Astrocyte of the cerebellum (primary cell): ENCODE data around the gene FZR1.

Experiments
- DNase-seq: peaks from one replicate; pipeline ENCODE4 v3.0.0-alpha.2; 2011; ENCODE audit warnings: low read depth
- H3K4me3 ChIP-seq: 2 replicates; pipeline ENCODE4 v1.5.1; 2011; ENCODE audit warnings: mild to moderate bottlenecking, low read depth, low read length, moderate library complexity
- in situ Hi-C: cut with HindIII; loops from 2 replicates; pipeline ENCODE4 v1.10.0; 2017; ENCODE audit warnings: low sequenced_read_pairs
- TF ChIP-seq, protein P1 (sequence below): IDR thresholded peaks from 2 replicates; pipeline ENCODE4 v1.5.1; 2012; ENCODE audit warnings: low read length, low read depth, moderate library complexity, mild to moderate bottlenecking; ENCODE audit errors: missing control alignments

Gene FZR1

DNA sequence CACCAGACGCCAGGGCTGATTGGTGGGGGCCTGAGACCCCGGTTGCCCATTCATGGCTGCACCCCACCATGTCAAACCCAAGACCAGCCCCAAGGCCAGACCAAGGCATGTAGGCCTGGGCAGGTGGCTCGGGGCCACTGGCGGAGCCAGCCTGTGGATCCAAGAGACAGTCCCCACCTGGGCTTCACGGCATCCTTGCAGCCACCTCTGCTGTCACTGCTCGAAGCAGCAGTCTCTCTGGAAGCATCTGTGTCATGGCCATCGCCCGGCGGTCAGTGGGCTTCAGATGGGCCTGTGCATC, 29.1 kb downstream of the FZR1 start:
- no peak overlapping the region for H3K4me3 ChIP-seq
- no peak for DNase-seq
- TF ChIP-seq, protein P1, sequence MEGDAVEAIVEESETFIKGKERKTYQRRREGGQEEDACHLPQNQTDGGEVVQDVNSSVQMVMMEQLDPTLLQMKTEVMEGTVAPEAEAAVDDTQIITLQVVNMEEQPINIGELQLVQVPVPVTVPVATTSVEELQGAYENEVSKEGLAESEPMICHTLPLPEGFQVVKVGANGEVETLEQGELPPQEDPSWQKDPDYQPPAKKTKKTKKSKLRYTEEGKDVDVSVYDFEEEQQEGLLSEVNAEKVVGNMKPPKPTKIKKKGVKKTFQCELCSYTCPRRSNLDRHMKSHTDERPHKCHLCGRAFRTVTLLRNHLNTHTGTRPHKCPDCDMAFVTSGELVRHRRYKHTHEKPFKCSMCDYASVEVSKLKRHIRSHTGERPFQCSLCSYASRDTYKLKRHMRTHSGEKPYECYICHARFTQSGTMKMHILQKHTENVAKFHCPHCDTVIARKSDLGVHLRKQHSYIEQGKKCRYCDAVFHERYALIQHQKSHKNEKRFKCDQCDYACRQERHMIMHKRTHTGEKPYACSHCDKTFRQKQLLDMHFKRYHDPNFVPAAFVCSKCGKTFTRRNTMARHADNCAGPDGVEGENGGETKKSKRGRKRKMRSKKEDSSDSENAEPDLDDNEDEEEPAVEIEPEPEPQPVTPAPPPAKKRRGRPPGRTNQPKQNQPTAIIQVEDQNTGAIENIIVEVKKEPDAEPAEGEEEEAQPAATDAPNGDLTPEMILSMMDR = no peak
- in situ Hi-C loops = loop anchor here (5.0 kb wide), 1 partner anchor 87 kb away; no protein-coding TSS in a partner anchor

DNA sequence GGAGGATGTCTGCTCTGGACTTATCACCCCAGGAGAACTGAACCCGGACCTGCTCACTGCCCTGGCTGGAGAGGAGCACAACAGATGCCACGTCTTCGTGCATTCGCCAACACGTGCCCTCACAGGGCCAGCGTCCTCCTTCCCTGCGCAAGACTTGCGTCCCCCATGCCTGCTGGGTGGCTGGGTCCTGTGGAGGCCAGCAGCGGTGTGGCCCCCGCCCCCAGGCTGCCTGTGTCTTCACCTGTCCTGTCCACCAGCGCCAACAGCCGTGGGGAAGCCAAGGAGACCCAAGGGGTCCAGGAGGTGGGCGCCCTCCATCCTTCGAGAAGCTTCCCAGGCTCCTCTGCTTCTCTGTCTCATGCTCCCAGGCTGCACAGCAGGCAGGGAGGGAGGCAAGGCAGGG, 29.5 kb downstream of the FZR1 start:
- TF ChIP-seq, protein P1 = no peak
- H3K4me3 ChIP-seq = no peak overlapping the region
- in situ Hi-C loops = loop anchor here (5.0 kb wide), 1 partner anchor 87 kb away; no protein-coding TSS in a partner anchor
- no peak for DNase-seq

DNA sequence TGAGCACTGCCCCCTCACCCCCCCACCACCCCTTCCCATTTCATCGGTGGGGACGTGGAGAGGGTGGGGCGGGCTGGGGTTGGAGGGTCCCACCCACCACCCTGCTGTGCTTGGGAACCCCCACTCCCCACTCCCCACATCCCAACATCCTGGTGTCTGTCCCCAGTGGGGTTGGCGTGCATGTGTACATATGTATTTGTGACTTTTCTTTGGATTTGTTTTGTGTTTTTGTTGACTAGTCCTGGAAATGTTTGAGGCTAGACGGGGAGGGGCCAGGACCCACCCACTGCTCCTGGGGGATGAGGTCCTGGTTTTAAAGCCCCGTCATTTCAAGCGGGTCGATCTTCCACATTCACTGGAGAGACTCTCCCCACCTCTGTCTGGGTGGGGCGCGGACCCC, 29.9 kb downstream of the FZR1 start:
- TF ChIP-seq, protein P1 = no peak

DNA sequence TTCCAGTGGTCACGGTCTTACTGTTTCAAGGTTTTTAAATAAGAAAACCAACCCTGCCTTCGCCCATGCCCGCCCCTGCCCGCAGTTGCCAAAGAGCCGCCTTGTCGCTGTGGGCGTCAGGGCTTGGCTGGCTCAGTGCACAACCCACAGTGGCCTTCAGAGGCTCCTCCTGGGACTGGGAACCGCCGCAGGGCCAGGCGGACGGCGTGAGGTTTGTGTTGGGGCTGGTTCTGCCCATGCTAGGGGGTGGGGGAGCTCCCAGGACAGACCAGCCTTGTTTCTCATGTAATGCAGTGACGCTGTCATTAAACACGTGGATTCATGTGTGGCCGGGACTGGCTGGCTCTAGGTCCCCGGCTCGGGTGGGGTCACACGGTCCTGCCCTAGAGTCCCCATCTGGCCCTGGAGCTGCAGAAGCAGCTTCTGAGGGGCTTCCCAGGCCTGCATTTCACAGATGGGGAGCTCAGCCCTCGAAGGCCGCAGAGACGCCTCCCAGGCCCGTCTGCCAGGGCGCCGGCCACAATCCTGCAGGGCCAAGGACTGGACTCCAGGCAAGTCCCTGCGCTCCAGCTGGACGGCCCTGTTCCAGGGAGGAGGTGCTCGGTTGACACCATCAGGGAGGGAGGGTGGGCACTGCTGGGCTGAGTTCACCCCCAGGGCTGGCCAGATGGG, 30.5 kb downstream of the FZR1 start:
- no peak overlapping the region for H3K4me3 ChIP-seq
- DNase-seq = no peak
- TF ChIP-seq, protein P1 = no peak
- in situ Hi-C loops = loop anchor here (5.0 kb wide), 1 partner anchor 86 kb away; no protein-coding TSS in a partner anchor

More for the DNA sequence above, 29.9 kb downstream of the FZR1 start:
- DNase-seq = no peak
- in situ Hi-C loops = loop anchor here (5.0 kb wide), 1 partner anchor 86 kb away; no protein-coding TSS in a partner anchor
- no peak overlapping the region for H3K4me3 ChIP-seq

DNA sequence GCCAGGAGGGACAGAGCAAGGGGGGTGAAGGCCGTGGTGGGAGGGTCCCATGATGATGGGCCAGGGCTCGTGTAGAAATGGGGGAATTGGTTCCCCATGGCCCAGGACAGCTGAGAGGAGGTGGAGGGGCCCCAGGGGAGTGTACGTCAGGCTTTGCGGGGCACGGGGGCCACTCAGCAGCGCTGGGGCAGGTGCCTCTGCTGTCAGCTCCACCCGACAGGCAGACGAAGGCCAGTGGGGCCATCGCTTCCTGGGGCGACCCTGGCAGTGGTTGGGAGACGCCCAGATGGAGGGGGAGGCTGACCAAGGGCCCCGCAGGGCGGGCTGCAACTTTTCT, 31.0 kb downstream of the FZR1 start:
- DNase-seq = no peak
- in situ Hi-C loops = loop anchor here (5.0 kb wide), 1 partner anchor 85 kb away; no protein-coding TSS in a partner anchor
- no peak overlapping the region for H3K4me3 ChIP-seq
- TF ChIP-seq, protein P1 = no peak

DNA sequence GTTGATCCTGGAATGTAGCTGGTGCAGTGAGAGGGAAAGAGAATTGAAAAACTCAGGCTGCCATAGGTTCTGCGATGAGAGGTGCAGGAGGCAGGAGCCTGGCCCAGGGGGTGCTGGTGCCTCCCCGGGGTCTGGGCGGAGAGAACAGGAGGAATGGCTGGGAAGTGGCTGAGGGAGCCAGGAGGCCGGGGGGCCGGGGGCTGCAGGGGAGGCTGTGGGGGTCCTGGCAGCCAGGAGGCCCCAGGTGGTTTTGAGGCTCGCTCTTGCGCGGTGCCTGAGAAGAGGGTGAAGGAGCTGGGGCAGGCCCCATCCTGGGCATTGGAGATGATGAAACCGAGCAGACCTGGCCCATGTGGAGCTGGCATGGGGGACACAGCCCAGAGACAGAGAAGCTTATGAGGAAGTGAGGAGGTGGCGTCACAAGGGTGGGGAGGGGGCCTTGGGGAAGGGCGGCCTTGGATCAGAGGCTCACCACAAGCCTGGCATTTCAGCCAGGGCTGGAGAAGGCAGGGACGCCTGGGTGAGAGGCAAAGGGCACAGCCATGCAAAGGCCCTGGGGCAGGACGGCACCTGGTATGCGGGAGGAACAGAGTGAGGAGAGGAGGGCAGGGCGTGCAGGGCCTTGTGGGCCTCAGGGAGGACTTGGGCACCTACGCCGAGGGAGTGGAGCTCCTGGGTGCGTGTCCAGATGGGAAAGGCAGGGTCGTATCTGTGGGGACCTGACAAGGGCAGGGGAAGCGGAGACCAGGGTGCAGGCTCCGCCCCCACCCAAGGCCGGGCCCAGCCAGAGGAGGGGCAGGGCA, 31.5 kb downstream of the FZR1 start:
- TF ChIP-seq, protein P1 = no peak
- in situ Hi-C loops = loop anchor here (5.0 kb wide), 1 partner anchor 85 kb away; no protein-coding TSS in a partner anchor

More for the DNA sequence above, 31.5 kb downstream of the FZR1 start:
- no peak overlapping the region for H3K4me3 ChIP-seq
- no peak for DNase-seq
